ENCODE measurements around the gene NRXN3.

NRXN3 gene

DNA sequence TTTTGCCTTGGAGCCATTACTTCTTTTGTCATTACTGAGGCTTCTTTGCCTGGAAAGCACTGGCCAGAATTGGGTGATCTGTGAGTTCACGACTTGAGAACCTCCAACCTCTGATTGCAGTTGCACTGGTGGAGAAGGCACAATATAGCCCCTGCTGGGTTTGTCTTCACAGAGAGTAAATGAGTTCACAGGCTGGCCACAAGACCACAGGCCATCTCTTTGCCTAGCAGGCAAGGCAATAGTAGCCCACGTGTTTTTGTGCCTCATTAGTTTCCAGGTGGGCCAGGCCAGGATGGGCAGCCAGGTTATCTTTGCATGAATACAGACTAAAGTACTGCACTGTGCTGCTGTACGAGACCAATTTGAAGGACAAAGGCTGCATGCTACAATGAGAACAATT lies 468.8 kb downstream of the NRXN3 start:
- DNase-seq (ENCODE audit: low read depth), result no peak

DNA sequence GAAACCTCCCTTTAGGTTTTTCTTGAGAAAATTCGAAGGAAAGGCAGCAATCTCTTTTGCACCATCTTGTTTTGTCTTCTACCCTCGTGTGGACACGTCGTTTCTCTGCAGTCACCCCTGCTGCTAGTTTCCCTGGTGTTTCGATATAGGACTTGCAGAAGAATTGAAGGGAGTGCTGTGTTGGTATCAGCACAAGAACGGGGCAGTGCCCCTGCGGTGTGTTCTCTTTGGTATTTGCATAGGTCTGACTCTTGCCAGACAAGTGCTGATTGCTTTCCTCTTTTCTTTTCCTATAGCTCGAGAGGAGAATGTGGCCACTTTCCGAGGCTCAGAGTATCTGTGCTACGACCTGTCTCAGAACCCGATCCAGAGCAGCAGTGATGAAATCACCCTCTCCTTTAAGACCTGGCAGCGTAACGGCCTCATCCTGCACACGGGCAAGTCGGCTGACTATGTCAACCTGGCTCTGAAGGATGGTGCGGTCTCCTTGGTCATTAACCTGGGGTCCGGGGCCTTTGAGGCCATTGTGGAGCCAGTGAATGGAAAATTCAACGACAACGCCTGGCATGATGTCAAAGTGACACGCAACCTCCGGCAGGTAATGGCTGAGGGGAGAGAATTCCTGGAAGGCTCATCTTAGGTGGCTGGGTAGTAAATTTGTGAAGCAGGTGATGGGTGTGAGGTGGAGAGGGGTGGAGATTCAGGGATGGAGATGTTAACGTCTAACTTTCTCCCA lies 474.8 kb downstream of the NRXN3 start:
- no peak for DNase-seq (ENCODE audit: low read depth)

DNA sequence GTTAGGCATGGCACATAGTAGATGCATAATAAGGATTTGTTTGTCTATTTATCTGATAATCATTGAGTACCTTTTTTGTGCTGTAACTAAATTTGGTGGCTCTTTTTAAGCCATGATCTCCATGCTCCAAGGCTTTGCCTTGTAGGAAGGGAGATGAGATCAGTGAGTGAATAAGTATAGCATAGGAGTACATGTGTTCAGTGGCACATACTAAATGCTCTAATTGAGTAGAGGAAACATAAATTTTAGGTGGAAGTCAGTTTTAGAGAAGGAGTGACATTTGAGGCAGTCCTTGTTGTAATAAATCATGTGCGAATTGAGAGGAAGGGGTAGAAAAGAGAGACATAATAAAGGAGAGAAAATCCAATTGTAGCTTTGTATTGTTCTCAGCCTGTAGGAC lies 482.6 kb downstream of the NRXN3 start:
- DNase-seq (ENCODE audit: low read depth), result no peak

DNA sequence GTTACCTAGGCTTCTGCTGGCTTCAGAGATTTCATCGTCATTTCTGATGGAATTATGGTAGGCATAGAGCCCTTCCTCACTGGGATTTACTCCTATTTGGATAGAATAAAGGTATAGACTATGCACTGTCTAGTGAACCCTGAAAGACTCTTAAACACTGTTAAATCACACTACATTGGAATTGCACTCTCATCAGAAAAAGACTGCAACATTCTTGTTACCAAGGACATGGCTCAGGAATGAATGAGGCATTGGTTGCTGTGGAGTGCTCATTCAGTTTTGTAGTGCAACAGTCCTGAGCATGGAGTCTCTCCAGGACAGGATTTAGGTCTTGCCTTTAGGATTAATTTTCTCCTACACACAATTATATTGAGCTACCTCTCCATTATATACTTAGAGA lies 483.0 kb downstream of the NRXN3 start:
- no peak for DNase-seq (ENCODE audit: low read depth)

DNA sequence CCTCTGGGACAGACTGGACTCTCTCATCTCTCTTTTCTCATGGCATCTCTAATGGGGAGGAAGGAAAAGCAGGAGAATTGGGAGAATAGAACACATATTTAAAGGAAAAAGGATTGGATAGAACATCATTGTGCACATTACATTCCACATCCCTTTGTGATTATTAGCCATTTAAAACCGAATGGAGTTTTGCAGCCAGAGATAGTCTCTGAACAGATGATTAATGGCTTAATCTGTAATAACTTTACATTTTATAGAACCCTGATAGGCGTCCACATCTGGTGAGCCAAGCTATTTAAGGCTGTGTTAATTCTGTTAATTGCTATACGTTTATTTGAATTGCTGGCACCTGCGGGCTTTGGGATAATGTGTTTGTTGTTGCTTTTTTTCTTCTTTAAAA lies 487.3 kb downstream of the NRXN3 start:
- DNase-seq (ENCODE audit: low read depth), result no peak

DNA sequence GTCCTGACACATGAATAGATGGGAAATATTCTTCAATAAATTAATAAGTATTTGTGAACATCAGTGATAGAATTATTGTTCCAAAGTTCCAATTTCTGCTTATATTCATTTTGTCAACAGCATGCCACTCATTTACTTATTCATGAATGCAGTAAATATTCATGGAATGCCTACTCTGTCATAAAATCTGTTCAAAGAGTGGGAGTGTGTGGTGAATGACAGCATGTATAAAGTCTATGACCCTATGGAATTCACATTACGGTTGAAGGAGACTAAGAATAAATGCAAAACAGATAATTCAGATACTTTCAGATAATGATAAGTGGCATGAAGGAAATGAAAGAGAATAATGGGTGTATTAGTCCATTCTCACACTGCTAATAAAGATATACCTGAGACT lies 494.7 kb downstream of the NRXN3 start:
- DNase-seq (ENCODE audit: low read depth), result no peak

DNA sequence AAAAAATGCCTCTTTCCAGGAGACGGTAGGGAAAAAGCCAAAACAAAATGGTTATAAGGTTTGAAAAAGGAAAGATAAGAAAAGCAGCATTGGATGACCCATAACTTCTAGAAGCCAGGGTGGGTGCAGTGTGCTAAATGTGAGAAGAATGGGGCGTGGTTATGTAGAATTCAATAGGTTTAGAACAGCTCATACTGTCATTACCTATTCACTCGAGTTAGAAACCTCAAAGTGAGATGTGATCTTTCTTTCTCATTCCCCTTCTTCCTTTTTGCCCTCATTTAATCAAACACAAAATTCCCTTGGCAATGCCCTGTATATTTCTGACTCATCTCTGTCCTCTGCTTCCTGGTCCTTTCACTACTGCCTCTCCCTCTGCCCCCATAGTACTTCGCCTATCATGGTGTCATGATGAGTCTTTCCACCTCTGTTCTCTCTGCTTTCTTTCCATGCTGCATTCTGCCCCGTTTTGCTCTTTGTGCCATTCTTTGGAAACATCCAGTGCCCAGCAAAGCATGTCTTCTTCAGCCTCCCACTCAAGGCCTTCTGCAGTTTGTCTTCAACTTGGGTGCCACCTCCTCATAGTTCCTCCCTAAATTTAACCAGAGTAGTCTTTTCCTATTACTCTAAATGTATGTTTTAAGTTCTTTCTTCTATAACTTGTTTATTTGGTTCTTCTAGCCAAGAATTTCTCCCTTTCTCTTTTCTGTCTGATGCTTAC lies 496.3 kb downstream of the NRXN3 start:
- DNase-seq (ENCODE audit: low read depth), result no peak

DNA sequence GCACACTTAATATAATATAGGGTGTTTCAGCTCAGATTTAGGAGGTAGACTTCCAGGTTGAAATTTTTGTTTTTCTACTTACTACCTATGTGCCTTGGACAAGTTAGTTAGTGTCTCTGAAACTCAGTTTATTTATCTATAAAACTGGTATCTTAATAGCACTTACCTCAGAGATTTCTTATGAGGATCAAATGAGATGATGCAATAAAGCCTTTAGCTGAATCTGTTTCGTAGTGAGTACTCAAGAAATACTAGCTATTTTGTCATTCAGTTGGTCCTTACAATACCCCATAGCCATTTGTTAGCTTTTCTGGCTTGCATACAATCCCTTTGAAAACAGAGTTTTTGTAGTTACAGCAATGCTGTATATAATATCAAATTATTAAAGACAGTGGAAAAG lies 497.0 kb downstream of the NRXN3 start:
- DNase-seq (ENCODE audit: low read depth), result no peak

DNA sequence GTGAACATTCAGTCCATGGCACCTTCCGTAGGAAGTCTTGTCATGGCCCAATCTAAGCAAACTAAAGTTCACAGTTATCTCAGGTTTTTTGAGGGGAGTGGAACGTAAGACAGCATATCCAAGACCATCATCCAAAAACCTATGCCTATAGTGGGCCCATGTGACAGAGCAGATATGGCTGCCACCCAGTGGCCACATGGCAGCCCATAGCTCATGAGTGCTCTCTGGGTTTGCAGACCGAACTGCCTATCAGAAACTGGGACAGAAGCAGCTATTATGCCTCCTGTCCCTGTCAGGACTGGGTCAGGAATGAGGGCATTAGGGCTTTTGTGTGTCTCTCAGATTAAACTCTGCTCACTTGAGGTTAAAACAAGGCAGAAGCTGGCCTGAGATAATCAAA lies 503.7 kb downstream of the NRXN3 start:
- DNase-seq (ENCODE audit: low read depth), result no peak

DNA sequence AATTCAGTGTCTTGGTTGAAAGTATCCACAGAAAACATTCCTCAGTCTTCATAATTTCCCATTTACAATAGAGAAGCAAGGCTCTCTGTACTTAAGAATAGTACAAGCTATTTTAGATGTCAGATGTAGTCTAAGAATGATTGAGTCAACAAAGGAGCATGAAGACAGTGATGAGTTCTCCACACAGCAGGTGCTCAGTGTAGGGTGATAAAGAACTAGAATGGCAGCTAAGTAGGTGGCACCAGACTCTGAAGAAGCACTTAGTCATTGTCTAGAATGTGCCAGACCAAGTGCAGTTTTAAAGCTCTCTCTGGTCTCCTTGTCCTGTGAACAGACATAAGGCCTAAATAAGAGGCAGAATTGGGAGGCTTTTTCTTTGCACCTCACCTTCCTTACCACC lies 504.6 kb downstream of the NRXN3 start:
- DNase-seq (ENCODE audit: low read depth), result no peak

DNA sequence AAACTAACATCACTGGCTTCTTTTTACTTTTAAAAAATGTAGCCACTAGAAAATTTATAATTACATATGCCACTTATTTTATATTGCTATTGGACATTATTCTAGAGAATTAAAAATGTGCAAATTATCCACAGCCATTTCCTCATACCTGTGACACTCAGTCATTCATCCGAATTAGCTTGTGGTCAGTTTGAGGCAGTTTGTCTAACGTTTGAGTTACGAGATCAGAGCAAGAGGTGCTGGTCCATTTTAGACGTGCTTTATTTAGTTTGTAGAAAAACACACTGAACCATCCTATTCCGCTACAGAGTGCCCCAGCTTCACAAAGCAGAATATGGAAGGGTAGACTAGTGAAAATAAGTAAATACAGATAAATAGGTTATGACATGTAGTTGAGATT lies 513.0 kb downstream of the NRXN3 start:
- no peak for DNase-seq (ENCODE audit: low read depth)

DNA sequence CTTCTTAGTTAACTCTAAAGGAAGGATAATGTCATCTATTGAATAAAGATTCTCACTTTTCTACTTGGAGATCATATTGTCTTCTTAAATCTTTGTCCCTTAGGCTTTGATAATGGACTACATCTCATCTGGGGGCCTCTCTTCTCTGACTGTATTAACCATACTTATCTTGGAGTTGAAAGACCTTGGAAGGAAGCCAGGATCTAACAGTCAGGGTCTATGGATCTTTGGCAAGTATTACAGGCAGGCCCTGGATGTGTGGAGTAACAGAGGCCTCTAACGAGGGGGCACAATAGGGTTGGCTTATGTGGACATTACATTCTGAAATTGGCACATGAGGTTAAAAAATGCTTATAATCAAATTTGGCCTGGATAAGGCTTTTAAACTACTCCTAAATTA lies 513.8 kb downstream of the NRXN3 start:
- DNase-seq (ENCODE audit: low read depth), result no peak

DNA sequence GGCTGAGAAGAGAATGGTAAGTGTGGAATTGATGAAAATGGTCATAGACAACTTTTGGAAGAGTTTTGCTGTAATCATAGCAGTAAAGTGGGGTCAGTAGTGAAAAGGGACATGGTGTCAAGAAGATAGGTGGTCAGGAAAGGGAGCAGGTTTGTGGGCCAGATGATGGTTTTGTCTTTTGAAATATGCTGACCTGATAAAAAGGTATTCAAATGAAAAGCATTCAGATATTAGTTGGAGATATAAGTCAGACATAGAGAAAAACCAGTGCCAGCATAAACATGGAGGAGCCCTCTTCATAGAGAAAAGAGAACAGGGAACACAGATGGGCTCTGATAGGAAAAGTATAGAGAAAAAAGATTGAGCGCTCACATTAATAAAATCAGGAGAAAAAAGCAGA lies 518.3 kb downstream of the NRXN3 start:
- no peak for DNase-seq (ENCODE audit: low read depth)

DNA sequence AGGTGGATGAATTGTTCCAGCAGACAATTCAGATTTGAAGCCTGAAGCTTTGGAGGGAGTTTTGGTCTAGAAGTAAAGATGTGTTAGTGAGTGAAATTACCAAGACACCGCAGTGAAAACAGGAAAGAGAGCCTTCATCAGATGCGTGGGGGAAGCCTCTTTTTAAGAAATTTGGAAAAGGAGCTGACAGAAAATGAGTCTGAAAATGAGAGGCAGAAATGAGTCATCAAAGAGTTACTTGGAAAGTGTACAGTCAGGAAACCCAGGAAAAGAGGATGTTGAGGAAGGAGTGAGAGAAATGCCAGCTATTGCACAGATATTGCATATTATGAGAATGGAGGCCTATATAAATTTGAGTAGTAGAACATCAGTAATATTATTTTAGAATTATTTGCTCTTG lies 520.7 kb downstream of the NRXN3 start:
- no peak for DNase-seq (ENCODE audit: low read depth)

DNA sequence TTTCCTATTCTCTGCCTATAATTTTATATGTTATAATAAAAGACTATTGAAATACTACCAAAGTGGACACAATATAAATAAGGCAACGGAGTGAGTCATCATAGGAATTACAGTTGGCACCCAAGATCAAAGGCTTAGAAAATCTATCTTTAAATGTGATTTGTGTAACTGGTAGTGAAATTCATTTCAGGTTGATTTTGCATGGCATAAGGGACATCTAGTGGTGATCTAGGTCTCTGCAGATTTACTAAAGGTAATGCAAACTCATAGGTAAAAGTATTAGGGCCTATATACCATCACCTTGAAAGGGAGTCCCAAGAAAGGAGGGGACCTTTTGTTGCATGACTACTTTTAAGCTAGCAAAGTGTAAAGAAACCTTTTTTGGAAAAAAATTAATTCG lies 527.2 kb downstream of the NRXN3 start:
- DNase-seq (ENCODE audit: low read depth), result no peak

DNA sequence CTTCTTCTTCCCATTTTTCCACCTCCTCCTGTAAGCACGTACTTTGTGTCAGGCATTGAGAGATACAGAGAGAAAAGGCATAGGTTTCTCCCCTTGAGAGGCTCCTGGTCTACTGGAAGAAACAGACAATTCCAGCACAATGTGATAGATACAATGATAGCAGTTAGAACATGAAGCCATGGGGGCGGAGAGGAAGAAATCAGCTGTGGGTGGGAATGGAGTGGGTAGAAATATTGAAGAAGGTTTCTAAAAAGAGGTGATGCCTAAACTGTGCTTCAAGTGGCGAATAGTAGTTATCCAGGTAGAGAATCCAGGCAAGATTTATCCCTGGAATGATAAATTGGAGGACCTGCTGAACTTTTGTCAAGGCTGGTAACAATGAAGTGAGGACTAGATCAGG lies 528.8 kb downstream of the NRXN3 start:
- no peak for DNase-seq (ENCODE audit: low read depth)

DNA sequence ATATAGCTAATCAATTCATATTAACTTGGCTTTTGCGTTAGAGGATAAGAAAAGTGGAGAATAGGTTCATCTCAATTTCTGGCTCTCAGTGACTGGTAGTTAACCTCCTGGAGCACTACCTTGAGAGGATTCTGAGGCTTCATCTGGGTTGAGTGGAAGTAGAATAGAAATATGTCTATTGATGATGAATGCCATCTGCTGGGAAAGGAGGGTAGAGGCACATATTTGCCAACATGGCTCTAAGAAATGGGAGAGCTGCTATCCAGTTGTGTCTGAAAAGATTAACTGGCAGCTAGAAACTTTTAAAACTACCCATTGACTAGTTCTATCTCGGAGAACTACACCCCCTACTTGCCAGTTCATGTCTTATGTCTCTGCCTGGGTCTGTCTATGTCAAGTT lies 530.1 kb downstream of the NRXN3 start:
- DNase-seq (ENCODE audit: low read depth), result no peak

DNA sequence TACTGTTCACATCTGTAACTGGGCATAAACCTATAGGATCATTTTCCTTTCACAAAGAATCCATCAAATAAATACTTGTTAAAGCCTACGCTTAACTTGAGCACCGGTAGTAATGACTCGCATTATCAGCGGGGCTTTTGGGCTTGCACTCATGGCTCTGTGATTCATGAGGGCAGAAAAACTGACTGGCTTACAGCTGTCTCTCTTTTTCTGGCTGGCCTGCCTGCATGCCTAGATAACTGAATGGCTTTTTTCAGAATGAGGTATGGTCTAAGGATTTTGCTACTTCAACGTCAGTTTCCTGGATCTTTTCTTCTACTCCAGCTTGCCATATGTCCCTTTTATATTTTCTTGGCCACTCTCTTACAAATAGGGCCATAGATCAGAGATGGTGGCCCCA lies 531.1 kb downstream of the NRXN3 start:
- no peak for DNase-seq (ENCODE audit: low read depth)

DNA sequence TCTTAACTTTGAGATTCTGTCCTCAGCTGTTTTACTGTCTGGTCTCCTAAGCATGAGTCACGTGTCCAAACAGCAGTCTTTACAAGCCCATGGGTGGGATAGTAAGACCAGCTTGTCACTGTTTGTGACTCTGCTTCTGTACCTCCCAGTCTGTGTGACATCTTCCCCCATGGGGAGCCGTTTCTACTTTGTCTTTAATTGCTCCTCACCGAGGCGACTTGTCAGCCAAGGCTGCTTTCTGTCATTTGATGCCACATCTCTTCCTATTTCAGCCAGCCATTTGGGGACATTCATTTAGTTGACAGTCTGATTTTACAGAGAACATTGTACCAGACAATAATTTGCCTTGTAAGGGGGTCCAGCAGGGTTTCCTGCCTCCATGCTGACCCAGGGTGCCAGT lies 534.8 kb downstream of the NRXN3 start:
- no peak for DNase-seq (ENCODE audit: low read depth)

DNA sequence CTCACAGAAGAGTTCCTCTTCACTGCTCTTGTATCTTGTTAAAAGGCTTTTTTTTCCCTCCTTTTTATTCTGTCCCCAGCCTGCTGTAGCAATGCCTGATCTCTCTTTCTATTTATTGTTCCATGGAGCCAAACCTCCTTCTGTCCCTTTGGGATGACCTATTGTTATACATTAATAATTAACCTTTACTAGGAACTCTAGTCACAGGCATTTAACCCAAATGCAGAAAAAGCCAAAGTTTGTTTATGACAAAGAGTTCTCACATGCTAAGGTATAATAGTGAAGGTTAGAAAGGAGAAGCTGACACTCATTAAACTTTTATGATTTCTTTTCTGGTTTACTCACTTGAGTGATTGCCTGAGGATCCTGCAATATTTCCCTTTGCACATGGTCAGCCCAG lies 535.8 kb downstream of the NRXN3 start:
- no peak for DNase-seq (ENCODE audit: low read depth)

DNA sequence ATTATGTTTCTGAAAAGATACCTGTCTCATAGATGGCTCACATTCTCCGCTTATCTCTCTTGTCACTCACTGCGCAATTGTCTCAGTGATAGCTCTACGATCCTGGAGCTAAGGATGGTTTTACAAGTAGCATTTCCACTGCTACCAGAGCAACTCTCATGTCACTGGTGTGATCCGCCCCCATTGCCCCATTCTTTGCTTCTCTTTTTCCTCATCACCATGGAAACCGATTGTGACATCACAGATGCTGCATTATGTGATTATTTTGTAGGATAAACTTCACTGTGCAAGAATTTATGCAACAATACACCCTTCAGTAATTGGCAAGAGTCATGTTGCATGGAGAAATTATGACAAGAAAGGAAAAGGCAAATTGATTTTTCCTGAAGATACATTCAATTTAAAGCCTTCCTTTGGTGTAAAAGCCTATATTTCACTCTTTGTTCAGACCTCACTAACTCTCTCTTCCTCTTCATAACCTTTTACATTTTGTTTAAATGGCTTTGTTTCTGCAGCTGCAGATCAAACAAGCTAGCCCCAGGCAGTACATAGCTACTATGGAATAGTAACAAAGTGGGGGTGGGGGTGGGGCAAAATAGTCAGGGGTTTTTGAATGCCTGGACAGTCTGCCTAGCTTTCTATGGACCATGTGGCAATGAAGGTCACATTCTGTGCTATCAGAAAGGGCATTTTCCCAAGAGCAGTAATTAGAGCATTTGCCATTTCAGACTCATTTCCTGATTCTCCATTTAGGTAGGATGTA lies 539.8 kb downstream of the NRXN3 start:
- DNase-seq (ENCODE audit: low read depth), result no peak

DNA sequence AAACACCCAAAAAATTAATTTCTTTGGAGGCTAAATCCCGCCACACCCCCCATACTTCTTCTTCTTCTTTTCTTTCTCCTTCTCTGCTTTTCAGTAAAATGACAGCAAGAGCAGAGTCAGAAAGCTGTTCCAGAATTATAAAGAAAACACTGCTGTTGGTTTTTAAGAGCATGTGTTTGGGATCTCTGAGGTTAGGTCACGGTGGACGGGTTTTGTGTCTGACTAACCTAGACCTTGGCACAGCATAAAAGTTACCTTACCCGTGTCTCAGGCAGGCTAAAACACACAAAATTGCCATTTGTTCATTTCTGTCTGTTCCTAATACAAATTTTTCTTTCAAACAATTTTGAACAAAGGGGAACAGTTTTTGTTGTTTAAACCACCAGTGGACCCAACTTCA lies 540.8 kb downstream of the NRXN3 start:
- no peak for DNase-seq (ENCODE audit: low read depth)

DNA sequence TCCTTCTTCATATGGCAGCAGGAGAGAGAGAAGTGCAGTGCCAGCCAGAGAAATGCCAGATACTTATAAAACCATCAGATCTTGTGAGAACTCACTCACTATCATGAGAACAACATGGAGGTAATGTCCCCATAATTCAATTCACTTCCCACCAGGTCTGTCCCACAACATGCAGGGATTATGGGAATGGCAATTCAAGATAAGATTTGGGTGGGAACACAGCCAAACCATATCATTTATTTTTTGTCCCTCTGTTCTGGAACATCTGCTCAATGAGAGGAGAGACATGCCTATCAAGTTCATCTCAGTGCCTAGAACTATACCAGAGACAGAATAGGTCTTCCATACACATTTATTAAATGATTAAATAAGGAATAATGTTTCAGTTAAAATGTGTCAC lies 543.5 kb downstream of the NRXN3 start:
- DNase-seq (ENCODE audit: low read depth), result no peak

All from T-helper 22 cell (primary cell).